HUES6 (cell line): ENCODE measurements around the gene DYNLRB1.

Source experiments
- H3K27ac ChIP-seq: 2 replicates; pipeline ENCODE4 v1.7.0; 2013; ENCODE audit warnings: low read depth, mild to moderate bottlenecking, low read length, inconsistent platforms
- H3K27me3 ChIP-seq: 2 replicates; pipeline ENCODE4 v1.6.1; 2013; ENCODE audit warnings: low read length; ENCODE audit not compliant: control insufficient read depth, insufficient read depth
- H3K36me3 ChIP-seq: 2 replicates; pipeline ENCODE4 v1.6.1; 2013; ENCODE audit warnings: low read length; ENCODE audit not compliant: control insufficient read depth, insufficient read depth
- H3K4me1 ChIP-seq: 2 replicates; pipeline ENCODE4 v1.6.1; 2013; ENCODE audit warnings: low read length; ENCODE audit not compliant: control insufficient read depth, insufficient read depth
- H3K4me3 ChIP-seq: 2 replicates; pipeline ENCODE4 v1.5.1; 2013; ENCODE audit warnings: low read depth, low read length
- H3K9ac ChIP-seq: one replicate; pipeline ENCODE4 v1.6.1; 2013; ENCODE audit warnings: mild to moderate bottlenecking, low read length
- H3K9me3 ChIP-seq: 2 replicates; pipeline ENCODE4 v1.6.1; 2013; ENCODE audit warnings: low read depth, low read length; ENCODE audit not compliant: control insufficient read depth, insufficient read depth

The DYNLRB1 gene

GRCh38 chr20:34535301-34535840 is 19.1 kb downstream of the DYNLRB1 start:
- Histone ChIP-seq H3K27me3 (no peaks in the 10 kb centered on the region), H3K9me3 (no peaks in the 10 kb centered on the region), H3K27ac (no peak overlapping the region)

GRCh38 chr20:34535857-34536256 is 19.6 kb downstream of the DYNLRB1 start:
- Histone ChIP-seq H3K9ac (no peak overlapping the region), H3K27ac (no peak overlapping the region), H3K4me3 (no peak overlapping the region), H3K4me1 (no peaks in the 10 kb centered on the region), H3K36me3 (peaks cover 72% of the 10 kb centered on the region), H3K27me3 (no peaks in the 10 kb centered on the region), H3K9me3 (no peaks in the 10 kb centered on the region)

More at GRCh38 chr20:34535301-34535840, 19.1 kb downstream of the DYNLRB1 start:
- H3K36me3 ChIP-seq, result peaks cover 72% of the 10 kb centered on the region
- no peaks in the 10 kb centered on the region for H3K4me1 ChIP-seq
- no peak overlapping the region for H3K9ac ChIP-seq
- H3K4me3 ChIP-seq, result no peak overlapping the region

- Histone ChIP-seq H3K4me1 (no peaks in the 10 kb centered on the region), H3K36me3 (peaks cover 68% of the 10 kb centered on the region), H3K27me3 (no peaks in the 10 kb centered on the region), H3K4me3 (no peak overlapping the region), H3K9ac (no peak overlapping the region), H3K27ac (no peak overlapping the region), H3K9me3 (no peaks in the 10 kb centered on the region)
Measured at GRCh38 chr20:34536798-34537394, 20.7 kb downstream of the DYNLRB1 start.

GRCh38 chr20:34537651-34538050 is 21.4 kb downstream of the DYNLRB1 start:
- peaks cover 63% of the 10 kb centered on the region for H3K36me3 ChIP-seq
- H3K9ac ChIP-seq, result no peak overlapping the region
- H3K27ac ChIP-seq, result no peak overlapping the region
- H3K27me3 ChIP-seq, result no peaks in the 10 kb centered on the region
- no peak overlapping the region for H3K4me3 ChIP-seq
- H3K9me3 ChIP-seq, result no peaks in the 10 kb centered on the region
- no peaks in the 10 kb centered on the region for H3K4me1 ChIP-seq

GRCh38 chr20:34538671-34539123 is 22.5 kb downstream of the DYNLRB1 start:
- Histone ChIP-seq H3K4me1 (no peaks in the 10 kb centered on the region), H3K9ac (no peak overlapping the region), H3K4me3 (no peak overlapping the region), H3K27ac (no peak overlapping the region), H3K9me3 (no peaks in the 10 kb centered on the region), H3K27me3 (no peaks in the 10 kb centered on the region), H3K36me3 (peaks cover 57% of the 10 kb centered on the region)

GRCh38 chr20:34539756-34540155 is 23.5 kb downstream of the DYNLRB1 start:
- H3K27ac ChIP-seq, result no peak overlapping the region
- no peaks in the 10 kb centered on the region for H3K9me3 ChIP-seq
- H3K4me1 ChIP-seq, result peaks cover 8% of the 10 kb centered on the region
- peaks cover 48% of the 10 kb centered on the region for H3K36me3 ChIP-seq
- H3K27me3 ChIP-seq, result no peaks in the 10 kb centered on the region
- no peak overlapping the region for H3K9ac ChIP-seq
- no peak overlapping the region for H3K4me3 ChIP-seq

GRCh38 chr20:34540596-34541263 is 24.5 kb downstream of the DYNLRB1 start:
- Histone ChIP-seq H3K4me3 (no peak overlapping the region), H3K27me3 (no peaks in the 10 kb centered on the region), H3K9me3 (no peaks in the 10 kb centered on the region), H3K27ac (no peak overlapping the region), H3K36me3 (peaks cover 38% of the 10 kb centered on the region), H3K4me1 (peaks cover 10% of the 10 kb centered on the region), H3K9ac (no peak overlapping the region)

- Histone ChIP-seq H3K27ac (no peak overlapping the region), H3K9ac (no peak overlapping the region)
Measured at GRCh38 chr20:34541264-34541901, 25.2 kb downstream of the DYNLRB1 start.

GRCh38 chr20:34541917-34542316 is 25.7 kb downstream of the DYNLRB1 start:
- Histone ChIP-seq H3K36me3 (peaks cover 29% of the 10 kb centered on the region), H3K27ac (no peak overlapping the region), H3K9me3 (no peaks in the 10 kb centered on the region), H3K4me3 (no peak overlapping the region), H3K9ac (no peak overlapping the region), H3K27me3 (no peaks in the 10 kb centered on the region), H3K4me1 (peaks cover 10% of the 10 kb centered on the region)

More at GRCh38 chr20:34541264-34541901, 25.2 kb downstream of the DYNLRB1 start:
- H3K4me3 ChIP-seq, result no peak overlapping the region
- H3K27me3 ChIP-seq, result no peaks in the 10 kb centered on the region
- no peaks in the 10 kb centered on the region for H3K9me3 ChIP-seq
- peaks cover 32% of the 10 kb centered on the region for H3K36me3 ChIP-seq
- H3K4me1 ChIP-seq, result peaks cover 10% of the 10 kb centered on the region

- peaks cover 24% of the 10 kb centered on the region for H3K36me3 ChIP-seq
- no peaks in the 10 kb centered on the region for H3K27me3 ChIP-seq
- H3K27ac ChIP-seq, result no peak overlapping the region
- no peak overlapping the region for H3K4me3 ChIP-seq
- no peak overlapping the region for H3K9ac ChIP-seq
- H3K4me1 ChIP-seq, result peaks cover 10% of the 10 kb centered on the region
- H3K9me3 ChIP-seq, result no peaks in the 10 kb centered on the region
Measured at GRCh38 chr20:34542439-34542838, 26.2 kb downstream of the DYNLRB1 start.
